H9 (cell line): ENCODE measurements around the gene RNF215. TPM values are rescaled to one million over a fixed set of nuclear protein-coding genes. Genes with fewer than 3 reads are reported as not detected.

Experiments
- DNase-seq: peaks from one replicate; pipeline ENCODE4 v3.0.0-alpha.2; 2017
- H2AFZ ChIP-seq: one replicate; pipeline ENCODE4 v1.6.1; 2013; ENCODE audit warnings: mild to moderate bottlenecking, low read length, control low read depth, moderate library complexity
- H2AK5ac ChIP-seq: 2 replicates; pipeline ENCODE4 v1.6.1; 2013; ENCODE audit warnings: low read length, control low read depth, mixed read lengths; ENCODE audit not compliant: insufficient read length
- H2BK120ac ChIP-seq: one replicate; pipeline ENCODE4 v1.6.1; 2013; ENCODE audit warnings: low read depth, mild to moderate bottlenecking, low read length, control low read depth, inconsistent platforms; ENCODE audit not compliant: poor library complexity, severe bottlenecking
- H2BK12ac ChIP-seq: 2 replicates; pipeline ENCODE4 v1.6.1; 2013; ENCODE audit warnings: low read length, control low read depth, mixed read lengths, low read depth; ENCODE audit not compliant: insufficient read length
- H2BK15ac ChIP-seq: 2 replicates; pipeline ENCODE4 v1.6.1; 2013; ENCODE audit warnings: low read depth, low read length, control low read depth
- H2BK20ac ChIP-seq: one replicate; pipeline ENCODE4 v1.6.1; 2013; ENCODE audit warnings: low read depth, mild to moderate bottlenecking, low read length, control low read depth, inconsistent platforms; ENCODE audit not compliant: poor library complexity, severe bottlenecking
- H2BK5ac ChIP-seq: 2 replicates; pipeline ENCODE4 v1.6.1; 2013; ENCODE audit warnings: low read length, control low read depth, mixed read lengths; ENCODE audit not compliant: insufficient read length
- H3K14ac ChIP-seq: 2 replicates; pipeline ENCODE4 v1.6.1; 2013; ENCODE audit warnings: low read length, control low read depth; ENCODE audit not compliant: insufficient read depth
- H3K18ac ChIP-seq: 2 replicates; pipeline ENCODE4 v1.6.1; 2013; ENCODE audit warnings: low read depth, mild to moderate bottlenecking, mixed read lengths, low read length, control low read depth; ENCODE audit not compliant: insufficient read length
- H3K23ac ChIP-seq: 2 replicates; pipeline ENCODE4 v1.6.1; 2013; ENCODE audit warnings: low read length, control low read depth, mixed read lengths, low read depth; ENCODE audit not compliant: insufficient read length
- H3K23me2 ChIP-seq: 2 replicates; pipeline ENCODE4 v1.6.1; 2013; ENCODE audit warnings: low read depth, mild to moderate bottlenecking, mixed read lengths, low read length, control low read depth; ENCODE audit not compliant: insufficient read length, poor library complexity, severe bottlenecking
- H3K27ac ChIP-seq: 2 replicates; pipeline ENCODE4 v1.5.1; 2013; ENCODE audit warnings: low read length, control low read depth, mixed read lengths, low read depth; ENCODE audit not compliant: insufficient read length
- H3K27me3 ChIP-seq: 2 replicates; pipeline ENCODE4 v1.6.1; 2013; ENCODE audit warnings: low read length, control low read depth, inconsistent platforms; ENCODE audit not compliant: insufficient read depth
- H3K4ac ChIP-seq: 2 replicates; pipeline ENCODE4 v1.6.1; 2013; ENCODE audit warnings: low read depth, mild to moderate bottlenecking, control low read depth, inconsistent platforms, low read length, moderate library complexity
- H3K4me1 ChIP-seq: 2 replicates; pipeline ENCODE4 v1.6.1; 2013; ENCODE audit warnings: low read length, control low read depth, inconsistent platforms; ENCODE audit not compliant: insufficient read depth
- H3K4me2 ChIP-seq: 2 replicates; pipeline ENCODE4 v1.6.1; 2013; ENCODE audit warnings: low read length, control low read depth, mixed read lengths; ENCODE audit not compliant: insufficient read length, insufficient read depth
- H3K56ac ChIP-seq: 2 replicates; pipeline ENCODE4 v1.6.1; 2013; ENCODE audit warnings: low read depth, mild to moderate bottlenecking, mixed read lengths, low read length, control low read depth; ENCODE audit not compliant: insufficient read length
- H3K79me1 ChIP-seq: 2 replicates; pipeline ENCODE4 v1.6.1; 2013; ENCODE audit warnings: low read depth, mild to moderate bottlenecking, moderate library complexity, low read length, control low read depth, inconsistent platforms; ENCODE audit not compliant: insufficient read depth, poor library complexity, severe bottlenecking
- H3K79me2 ChIP-seq: 2 replicates; pipeline ENCODE4 v1.6.1; 2013; ENCODE audit warnings: low read length, control low read depth, inconsistent platforms; ENCODE audit not compliant: insufficient read depth
- H3K9ac ChIP-seq: 2 replicates; pipeline ENCODE4 v1.6.1; 2013; ENCODE audit warnings: low read length, control low read depth, mixed read lengths; ENCODE audit not compliant: insufficient read length; ENCODE audit errors: extremely low read depth
- H3K9me3 ChIP-seq: one replicate; pipeline ENCODE4 v1.6.1; 2013; ENCODE audit warnings: low read depth, low read length, inconsistent platforms; ENCODE audit not compliant: control insufficient read depth
- H3T11ph ChIP-seq: one replicate; pipeline ENCODE4 v1.6.1; 2013; ENCODE audit warnings: mild to moderate bottlenecking, low read length, control low read depth, inconsistent platforms
- H4K20me1 ChIP-seq: one replicate; pipeline ENCODE4 v1.6.1; 2013; ENCODE audit not compliant: control insufficient read depth, insufficient read length, insufficient read depth
- H4K5ac ChIP-seq: 2 replicates; pipeline ENCODE4 v1.6.1; 2013; ENCODE audit warnings: low read depth, mild to moderate bottlenecking, mixed read lengths, low read length, control low read depth; ENCODE audit not compliant: insufficient read length
- H4K8ac ChIP-seq: replicated peaks from 2 replicates; pipeline ENCODE4 v1.6.1; 2013; ENCODE audit warnings: low read length, control low read depth, mixed read lengths, low read depth; ENCODE audit not compliant: insufficient read length
- H4K91ac ChIP-seq: 2 replicates; pipeline ENCODE4 v1.6.1; 2013; ENCODE audit warnings: low read depth, mild to moderate bottlenecking, moderate library complexity, mixed read lengths, low read length, control low read depth; ENCODE audit not compliant: insufficient read length
- H3K27ac Mint-ChIP-seq, 3 experiments: 2 replicates in 2 of 3; 3 replicates in 1 of 3; pipeline ENCODE4 v1.8.0; 2020 to 2021; ENCODE audit warnings: mixed read lengths in 3 of 3, mild to moderate bottlenecking in 1 of 3, moderate library complexity in 1 of 3
- H3K27me3 Mint-ChIP-seq: 2 replicates; pipeline ENCODE4 v1.8.0; 2021; ENCODE audit warnings: low read depth, mild to moderate bottlenecking, moderate library complexity, mixed read lengths
- H3K36me3 Mint-ChIP-seq, 3 experiments: 2 replicates in 2 of 3; 3 replicates in 1 of 3; pipeline ENCODE4 v1.8.0; 2020 to 2021; ENCODE audit warnings: low read depth in 3 of 3, mixed read lengths in 3 of 3; ENCODE audit not compliant: insufficient read depth in 1 of 3
- H3K4me1 Mint-ChIP-seq, 2 experiments: 2 replicates each; pipeline ENCODE4 v1.8.0; 2020; ENCODE audit warnings: mixed read lengths in 2 of 2
- H3K4me3 Mint-ChIP-seq, 2 experiments: 2 replicates in 1 of 2; 3 replicates in 1 of 2; pipeline ENCODE4 v1.8.0; 2020 to 2021; ENCODE audit warnings: mild to moderate bottlenecking in 2 of 2, mixed read lengths in 2 of 2, moderate library complexity in 1 of 2
- H3K9me3 Mint-ChIP-seq, 2 experiments: 2 replicates in 1 of 2; 3 replicates in 1 of 2; pipeline ENCODE4 v1.8.0; 2020; ENCODE audit warnings: mild to moderate bottlenecking in 2 of 2, mixed read lengths in 2 of 2, moderate library complexity in 1 of 2
- WGBS: extraction: QIAGEN DNeasy Blood & Tissue Kit; methylation state at CpG from one replicate; pipeline ENCODE4 v1.1.7; 2013; ENCODE audit warnings: missing lambda C conversion rate, low lambda C conversion rate, mixed read lengths; ENCODE audit not compliant: insufficient read length; ENCODE audit errors: extremely low coverage; 5-methylcytosine and 5-hydroxymethylcytosine counted together
- total RNA-seq: library from RNA; stranded (reverse); gene quantifications from 2 replicates; pipeline ENCODE4 v1.2.1, GENCODE V29; 2021
- TF ChIP-seq, protein P1 (sequence below): fragments of 200-600 bp; sonication (generic); conservative IDR thresholded peaks from 3 replicates; pipeline ENCODE4 v1.8.0; 2021; ENCODE audit warnings: antibody characterized with exemption, mild to moderate bottlenecking

RNF215 gene
- total RNA-seq, 1 experiment from 2014 or later: 24.5 TPM

DNA sequence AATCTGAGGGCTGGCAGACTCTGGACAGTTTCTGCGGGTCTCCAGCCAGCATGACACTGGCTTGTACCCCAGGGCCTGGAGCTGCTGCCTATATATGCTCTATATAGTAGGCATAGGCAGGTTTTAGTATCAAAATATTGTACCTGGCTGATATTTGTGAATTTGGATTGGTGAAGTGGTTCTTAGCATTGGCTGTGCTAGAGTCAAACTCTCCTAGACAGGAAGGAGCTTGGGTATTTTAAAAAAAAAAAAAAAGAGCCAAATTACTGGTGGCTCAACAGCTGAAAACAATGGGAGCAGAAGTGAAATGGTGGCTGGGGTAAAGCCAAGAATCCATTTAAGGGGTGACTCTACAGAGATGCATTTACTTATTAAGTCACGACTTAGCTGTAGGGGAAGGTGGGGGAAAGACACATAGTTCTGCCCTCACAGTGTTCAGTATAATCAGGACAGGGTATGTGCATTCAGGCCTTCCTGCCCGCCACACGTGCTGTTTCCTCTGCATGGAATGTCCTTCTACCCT is 27.4 kb upstream of the RNF215 start:
- Histone ChIP-seq H2BK15ac (no peak overlapping the region), H2AFZ (no peak overlapping the region), H3K9ac (peak overlapping the region; percentile 35), H2BK12ac (no peak overlapping the region), H2BK20ac (no peak overlapping the region), H2BK5ac (no peak overlapping the region), H3K27me3 (no peaks in the 10 kb centered on the region), H4K20me1 (no peaks in the 10 kb centered on the region), H3K9me3 (no peaks in the 10 kb centered on the region), H3K27ac (no peak overlapping the region), H3K4me1 (no peaks in the 10 kb centered on the region), H3K79me1 (no peaks in the 10 kb centered on the region), H3K18ac (no peak overlapping the region), H3K23ac (no peak overlapping the region), H3K4ac (no peak overlapping the region), H4K5ac (no peak overlapping the region), H3K56ac (no peak overlapping the region), H3K23me2 (no peaks in the 10 kb centered on the region), H3K79me2 (no peaks in the 10 kb centered on the region), H4K91ac (no peak overlapping the region), H4K8ac (no peak overlapping the region), H3K14ac (no peak overlapping the region), H2AK5ac (no peak overlapping the region), H2BK120ac (no peak overlapping the region), H3T11ph (no peak overlapping the region), H3K4me2 (no peak overlapping the region)
- DNase-seq: no peak
- TF ChIP-seq, protein P1, sequence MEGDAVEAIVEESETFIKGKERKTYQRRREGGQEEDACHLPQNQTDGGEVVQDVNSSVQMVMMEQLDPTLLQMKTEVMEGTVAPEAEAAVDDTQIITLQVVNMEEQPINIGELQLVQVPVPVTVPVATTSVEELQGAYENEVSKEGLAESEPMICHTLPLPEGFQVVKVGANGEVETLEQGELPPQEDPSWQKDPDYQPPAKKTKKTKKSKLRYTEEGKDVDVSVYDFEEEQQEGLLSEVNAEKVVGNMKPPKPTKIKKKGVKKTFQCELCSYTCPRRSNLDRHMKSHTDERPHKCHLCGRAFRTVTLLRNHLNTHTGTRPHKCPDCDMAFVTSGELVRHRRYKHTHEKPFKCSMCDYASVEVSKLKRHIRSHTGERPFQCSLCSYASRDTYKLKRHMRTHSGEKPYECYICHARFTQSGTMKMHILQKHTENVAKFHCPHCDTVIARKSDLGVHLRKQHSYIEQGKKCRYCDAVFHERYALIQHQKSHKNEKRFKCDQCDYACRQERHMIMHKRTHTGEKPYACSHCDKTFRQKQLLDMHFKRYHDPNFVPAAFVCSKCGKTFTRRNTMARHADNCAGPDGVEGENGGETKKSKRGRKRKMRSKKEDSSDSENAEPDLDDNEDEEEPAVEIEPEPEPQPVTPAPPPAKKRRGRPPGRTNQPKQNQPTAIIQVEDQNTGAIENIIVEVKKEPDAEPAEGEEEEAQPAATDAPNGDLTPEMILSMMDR: no peak
- H3K27ac Mint-ChIP-seq: peak overlapping the region in 1 of 3 experiments; percentile 81; a peak in 2 of 7 replicates
- no peaks in the 10 kb centered on the region for H3K9me3 Mint-ChIP-seq
- peaks cover 0 to 5% of the 10 kb centered on the region in 2 experiments; a peak in 1 of 4 replicates for H3K4me1 Mint-ChIP-seq
- H3K36me3 Mint-ChIP-seq: peaks cover 13 to 68% (median 51%) of the 10 kb centered on the region in 3 experiments
- H3K27me3 Mint-ChIP-seq: no peaks in the 10 kb centered on the region
- no CpG with 5 or more reads among the region's 4 CpGs for WGBS
- H3K4me3 Mint-ChIP-seq: no peak overlapping the region
